ENCODE measurements around the gene MIPOL1. TPM values are rescaled to one million over a fixed set of nuclear protein-coding genes. Genes with fewer than 3 reads are reported as not detected.

The MIPOL1 gene
- total and polyA plus RNA-seq, 2 of the 4 experiments (the other 2 are of a cell fraction) = 2.7 to 5.9 TPM

GRCh38 chr14:37470251-37470650 lies 272.5 kb downstream of the MIPOL1 start:
- DNase-seq = no peak
- Histone ChIP-seq H3K56ac (ENCODE audit: extremely low read depth, insufficient read depth, low read length) (no peak overlapping the region), H2BK15ac (ENCODE audit: low read depth, low read length) (no peak overlapping the region), H3K18ac (ENCODE audit: low read depth, low read length) (no peak overlapping the region), H2BK120ac (ENCODE audit: low read depth, low read length) (no peak overlapping the region), H2AK5ac (ENCODE audit: low read depth, low read length) (no peak overlapping the region), H3K9ac (ENCODE audit: low read depth, low read length) (no peak overlapping the region), H3K9me1 (ENCODE audit: insufficient read depth, low read length) (no peaks in the 10 kb centered on the region), H3K27me3 (ENCODE audit: control insufficient read depth, insufficient read depth, low read length) (no peaks in the 10 kb centered on the region), H4K20me1 (ENCODE audit: insufficient read depth, low read length) (no peaks in the 10 kb centered on the region), H4K5ac (ENCODE audit: low read depth, low read length) (no peak overlapping the region), H3K4me2 (ENCODE audit: low read depth, low read length) (no peak overlapping the region), H3K27ac (ENCODE audit: insufficient read depth, low read length) (no peak overlapping the region), H3K36me3 (ENCODE audit: control insufficient read depth, insufficient read depth, low read length) (no peaks in the 10 kb centered on the region), H3K9me3 (ENCODE audit: control insufficient read depth, insufficient read depth, low read length) (no peaks in the 10 kb centered on the region), H2BK5ac (ENCODE audit: low read depth, low read length, poor library complexity, severe bottlenecking) (no peak overlapping the region), H4K91ac (ENCODE audit: insufficient read depth, low read depth, low read length) (no peak overlapping the region), H3K14ac (replicated peaks; ENCODE audit: low read depth, low read length) (no peak overlapping the region), H4K8ac (ENCODE audit: low read depth in 2 of 2, low read length in 2 of 2) (no peak overlapping the region), H2AK9ac (replicated peaks; ENCODE audit: low read depth, low read length, poor library complexity) (no peak overlapping the region), H3K4me3 (ENCODE audit: insufficient read depth, low read depth, low read length) (no peak overlapping the region), H3K4ac (ENCODE audit: low read depth, low read length) (no peak overlapping the region), H3K4me1 (ENCODE audit: control insufficient read depth, insufficient read depth, low read length) (no peaks in the 10 kb centered on the region), H3K79me1 (ENCODE audit: low read depth in 1 of 2, low read length in 2 of 2) (no peaks in the 10 kb centered on the region), H2BK20ac (ENCODE audit: low read depth, low read length) (no peak overlapping the region), H2AFZ (replicated peaks; ENCODE audit: low read length, poor library complexity) (no peak overlapping the region), H3K23ac (ENCODE audit: low read depth, low read length) (no peak overlapping the region)
- intact Hi-C loops (cut with micrococcal nuclease) (no loop called here), dilution Hi-C loops (cut with HindIII; ENCODE audit: low sequenced_read_pairs, unreplicated experiment) (no loop called here), in situ Hi-C loops (cut with MboI; ENCODE audit: low sequenced_read_pairs) (no loop called here)
- BruUV-seq (replicated peaks) = no TSS peak
- ChIA-PET CTCF (interaction anchor here (0.5 kb wide), 1 partner anchor 141 kb away, joined by 3 read pairs; no protein-coding TSS in a partner anchor), POLR2A (ENCODE audit: unreplicated experiment) (no interaction called here)
- ATAC-seq (ENCODE audit: low read depth) = no peak
- WGBS, 2 experiments (ENCODE audit: extremely low coverage in 2 of 2, insufficient read length in 1 of 2) = 83% methylated on average over 1 of the region's 7 CpGs; no CpG with 5 or more reads in 1 of the 2 experiments
- TF ChIP-seq CTCF (conservative IDR thresholded peaks at IDR 0.05; ENCODE audit: low read depth, low read length) = no peak
- TF ChIP-seq SMC3 (IDR thresholded peaks at IDR 0.05; ENCODE audit: low read depth, low read length) = no peak
- no peak for TF ChIP-seq NFE2L2 (IDR thresholded peaks at IDR 0.05; ENCODE audit: low read depth, low read length)
- TF ChIP-seq, protein P1, sequence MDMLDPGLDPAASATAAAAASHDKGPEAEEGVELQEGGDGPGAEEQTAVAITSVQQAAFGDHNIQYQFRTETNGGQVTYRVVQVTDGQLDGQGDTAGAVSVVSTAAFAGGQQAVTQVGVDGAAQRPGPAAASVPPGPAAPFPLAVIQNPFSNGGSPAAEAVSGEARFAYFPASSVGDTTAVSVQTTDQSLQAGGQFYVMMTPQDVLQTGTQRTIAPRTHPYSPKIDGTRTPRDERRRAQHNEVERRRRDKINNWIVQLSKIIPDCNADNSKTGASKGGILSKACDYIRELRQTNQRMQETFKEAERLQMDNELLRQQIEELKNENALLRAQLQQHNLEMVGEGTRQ (IDR thresholded peaks at IDR 0.05; ENCODE audit: low read depth, low read length) = no peak
- no peak for TF ChIP-seq RFX5 (IDR thresholded peaks at IDR 0.05; ENCODE audit: low read depth, low read length)
- TF ChIP-seq, protein P2, sequence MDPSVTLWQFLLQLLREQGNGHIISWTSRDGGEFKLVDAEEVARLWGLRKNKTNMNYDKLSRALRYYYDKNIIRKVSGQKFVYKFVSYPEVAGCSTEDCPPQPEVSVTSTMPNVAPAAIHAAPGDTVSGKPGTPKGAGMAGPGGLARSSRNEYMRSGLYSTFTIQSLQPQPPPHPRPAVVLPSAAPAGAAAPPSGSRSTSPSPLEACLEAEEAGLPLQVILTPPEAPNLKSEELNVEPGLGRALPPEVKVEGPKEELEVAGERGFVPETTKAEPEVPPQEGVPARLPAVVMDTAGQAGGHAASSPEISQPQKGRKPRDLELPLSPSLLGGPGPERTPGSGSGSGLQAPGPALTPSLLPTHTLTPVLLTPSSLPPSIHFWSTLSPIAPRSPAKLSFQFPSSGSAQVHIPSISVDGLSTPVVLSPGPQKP (IDR thresholded peaks at IDR 0.05; ENCODE audit: borderline replicate concordance, low read depth, low read length) = no peak
- TF ChIP-seq MAZ (IDR thresholded peaks at IDR 0.05; ENCODE audit: borderline replicate concordance, low read depth, low read length) = no peak
- no peak for TF ChIP-seq POLR2A (IDR thresholded peaks at IDR 0.05; ENCODE audit: low read depth, low read length)
- no peak for TF ChIP-seq RCOR1 (IDR thresholded peaks at IDR 0.05; ENCODE audit: insufficient replicate concordance, low read length)
- TF ChIP-seq CHD1 (IDR thresholded peaks at IDR 0.05; ENCODE audit: low read depth, low read length) = no peak
